ENCODE data around the gene CCDC152.

Gene CCDC152

GRCh38 chr5:42843675-42844292 lies 87.2 kb downstream of the CCDC152 start:
- TF ChIP-seq ZBTB7A (IDR thresholded peaks at IDR 0.05; ENCODE audit: low read depth) (no peak), CEBPB (IDR thresholded peaks at IDR 0.05) (no peak), TCF12 (IDR thresholded peaks at IDR 0.05; ENCODE audit: low read depth) (no peak), TEAD4 (IDR thresholded peaks at IDR 0.05) (no peak), USF1 (IDR thresholded peaks at IDR 0.05) (no peak), REST (IDR thresholded peaks at IDR 0.05; ENCODE audit: low read depth) (no peak), NFIC (IDR thresholded peaks at IDR 0.05) (no peak), EGR1 (IDR thresholded peaks at IDR 0.05) (no peak), CREB1 (IDR thresholded peaks at IDR 0.05; ENCODE audit: low read depth) (no peak), FOXM1 (IDR thresholded peaks at IDR 0.05; ENCODE audit: borderline replicate concordance, low read depth) (no peak), YY1 (IDR thresholded peaks at IDR 0.05; ENCODE audit: low read depth) (no peak), EP300 (IDR thresholded peaks at IDR 0.05; ENCODE audit: borderline replicate concordance) (no peak), MAX (IDR thresholded peaks at IDR 0.05) (no peak), RAD21 (IDR thresholded peaks at IDR 0.05; ENCODE audit: low read depth) (no peak), TAF1 (IDR thresholded peaks at IDR 0.05; ENCODE audit: low read depth) (no peak)

- no peak for TF ChIP-seq MAX (IDR thresholded peaks at IDR 0.05)
- no peak for TF ChIP-seq TEAD4 (IDR thresholded peaks at IDR 0.05)
- no peak for TF ChIP-seq USF1 (IDR thresholded peaks at IDR 0.05)
- TF ChIP-seq YY1 (IDR thresholded peaks at IDR 0.05; ENCODE audit: low read depth): no peak
- no peak for TF ChIP-seq EP300 (IDR thresholded peaks at IDR 0.05; ENCODE audit: borderline replicate concordance)
- TF ChIP-seq EGR1 (IDR thresholded peaks at IDR 0.05): no peak
- no peak for TF ChIP-seq CEBPB (IDR thresholded peaks at IDR 0.05)
- TF ChIP-seq TAF1 (IDR thresholded peaks at IDR 0.05; ENCODE audit: low read depth): no peak
- no peak for TF ChIP-seq RAD21 (IDR thresholded peaks at IDR 0.05; ENCODE audit: low read depth)
- no peak for TF ChIP-seq NFIC (IDR thresholded peaks at IDR 0.05)
- no peak for TF ChIP-seq REST (IDR thresholded peaks at IDR 0.05; ENCODE audit: low read depth)
- TF ChIP-seq CREB1 (IDR thresholded peaks at IDR 0.05; ENCODE audit: low read depth): no peak
- TF ChIP-seq TCF12 (IDR thresholded peaks at IDR 0.05; ENCODE audit: low read depth): no peak
- no peak for TF ChIP-seq FOXM1 (IDR thresholded peaks at IDR 0.05; ENCODE audit: borderline replicate concordance, low read depth)
- TF ChIP-seq ZBTB7A (IDR thresholded peaks at IDR 0.05; ENCODE audit: low read depth): no peak
Observed at GRCh38 chr5:42848545-42848944, 91.9 kb downstream of the CCDC152 start.

GRCh38 chr5:42851481-42851880 lies 94.9 kb downstream of the CCDC152 start:
- TF ChIP-seq RAD21 (IDR thresholded peaks at IDR 0.05; ENCODE audit: low read depth) (no peak), REST (IDR thresholded peaks at IDR 0.05; ENCODE audit: low read depth) (no peak), EGR1 (IDR thresholded peaks at IDR 0.05) (no peak), TEAD4 (IDR thresholded peaks at IDR 0.05) (no peak), NFIC (IDR thresholded peaks at IDR 0.05) (no peak), TAF1 (IDR thresholded peaks at IDR 0.05; ENCODE audit: low read depth) (no peak), ZBTB7A (IDR thresholded peaks at IDR 0.05; ENCODE audit: low read depth) (no peak), MAX (IDR thresholded peaks at IDR 0.05) (no peak), EP300 (IDR thresholded peaks at IDR 0.05; ENCODE audit: borderline replicate concordance) (no peak), CREB1 (IDR thresholded peaks at IDR 0.05; ENCODE audit: low read depth) (no peak), TCF12 (IDR thresholded peaks at IDR 0.05; ENCODE audit: low read depth) (no peak), FOXM1 (IDR thresholded peaks at IDR 0.05; ENCODE audit: borderline replicate concordance, low read depth) (no peak)

Data from Ishikawa (cell line).